ENCODE results near the gene RIC3. TPM values are rescaled to one million over a fixed set of nuclear protein-coding genes. Genes with fewer than 3 reads are reported as not detected.
A peak's percentile ranks its signal among the peaks of the same experiment; 100 is the strongest.

Gene RIC3
- total RNA-seq, 1 donor from 2014 or later, result 12.9 TPM

- H3K27ac ChIP-seq, result no peak overlapping the region
- no peaks in the 10 kb centered on the region for H3K36me3 ChIP-seq
- H3K27me3 ChIP-seq, result no peaks in the 10 kb centered on the region
- no peak for ATAC-seq
- no peak for DNase-seq
- no peaks in the 10 kb centered on the region for H3K4me1 ChIP-seq
- no peak overlapping the region for H3K4me3 ChIP-seq
- TF ChIP-seq CTCF (IDR thresholded peaks at IDR 0.05), result no peak
- no peaks in the 10 kb centered on the region for H3K9me3 ChIP-seq
- intact Hi-C loops (cut with DNase I), result no loop called here
These were observed 17.6 kb upstream of the RIC3 start for GRCh38 chr11:8186429-8186828.

GRCh38 chr11:8183111-8183510, 14.3 kb upstream of the RIC3 start:
- no peaks in the 10 kb centered on the region for H3K27me3 ChIP-seq
- H3K36me3 ChIP-seq, result no peaks in the 10 kb centered on the region
- no peak for ATAC-seq
- no peaks in the 10 kb centered on the region for H3K4me1 ChIP-seq
- no peak overlapping the region for H3K4me3 ChIP-seq
- H3K27ac ChIP-seq, result no peak overlapping the region
- intact Hi-C loops (cut with DNase I), result no loop called here
- no peaks in the 10 kb centered on the region for H3K9me3 ChIP-seq
- DNase-seq, result no peak
- TF ChIP-seq CTCF (IDR thresholded peaks at IDR 0.05), result no peak

DNA sequence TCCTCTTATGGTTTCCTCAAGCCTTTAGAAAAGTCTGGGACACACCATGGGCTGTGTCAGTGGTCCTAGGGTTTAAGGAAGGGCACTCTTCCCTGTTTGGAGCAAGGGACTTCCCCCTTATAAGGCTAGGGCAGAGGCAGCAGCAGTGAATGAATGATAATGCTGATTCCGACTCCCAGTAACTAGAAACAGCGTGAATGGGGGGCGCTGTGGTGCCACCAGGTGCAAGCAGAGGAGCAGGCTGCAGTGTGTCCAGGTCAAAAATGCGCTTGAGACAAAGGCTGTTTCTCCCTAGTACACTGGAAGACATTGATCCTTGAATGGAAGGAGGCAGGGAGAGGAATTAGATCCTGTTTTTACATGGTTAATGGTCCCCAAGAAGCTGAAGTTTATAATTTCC, 11.6 kb upstream of the RIC3 start:
- TF ChIP-seq CTCF (IDR thresholded peaks at IDR 0.05), result no peak
- no peak for ATAC-seq
- DNase-seq, result no peak
- intact Hi-C loops (cut with DNase I), result no loop called here
- Histone ChIP-seq H3K27ac (no peak overlapping the region), H3K4me3 (no peak overlapping the region), H3K36me3 (no peaks in the 10 kb centered on the region), H3K9me3 (no peaks in the 10 kb centered on the region), H3K27me3 (no peaks in the 10 kb centered on the region), H3K4me1 (no peaks in the 10 kb centered on the region)

GRCh38 chr11:8178297-8178696, 9.5 kb upstream of the RIC3 start:
- DNase-seq, result no peak
- Histone ChIP-seq H3K27ac (no peak overlapping the region), H3K27me3 (no peaks in the 10 kb centered on the region), H3K9me3 (no peaks in the 10 kb centered on the region), H3K4me1 (no peaks in the 10 kb centered on the region), H3K4me3 (no peak overlapping the region), H3K36me3 (no peaks in the 10 kb centered on the region)
- intact Hi-C loops (cut with DNase I), result no loop called here
- ATAC-seq, result no peak
- TF ChIP-seq CTCF (IDR thresholded peaks at IDR 0.05), result no peak

DNA sequence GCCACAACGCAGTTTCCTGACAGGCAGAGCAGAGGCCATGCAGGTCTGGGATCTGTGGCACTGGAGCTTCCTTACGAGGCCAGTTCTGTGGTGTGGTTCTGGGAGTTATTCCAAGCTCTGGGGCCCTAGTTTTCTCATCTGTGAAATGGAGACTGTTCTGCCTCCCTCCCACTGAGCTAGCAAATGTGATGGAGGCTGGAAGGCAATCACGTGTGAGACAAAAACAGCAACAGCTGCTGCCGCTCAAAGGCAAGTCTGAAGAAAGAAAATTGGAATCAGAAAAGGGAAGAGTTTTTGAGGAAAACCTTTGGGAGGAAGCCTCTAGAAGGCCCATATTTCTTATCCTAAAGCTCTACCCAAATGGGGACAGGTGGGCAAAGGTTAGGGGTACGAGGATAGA, 8.3 kb upstream of the RIC3 start:
- intact Hi-C loops (cut with DNase I), result no loop called here
- ATAC-seq (no peak), DNase-seq (no peak)
- H3K9me3 ChIP-seq, result no peaks in the 10 kb centered on the region
- no peak for TF ChIP-seq CTCF (IDR thresholded peaks at IDR 0.05)
- no peaks in the 10 kb centered on the region for H3K4me1 ChIP-seq
- no peak overlapping the region for H3K4me3 ChIP-seq
- no peaks in the 10 kb centered on the region for H3K36me3 ChIP-seq
- no peaks in the 10 kb centered on the region for H3K27me3 ChIP-seq
- H3K27ac ChIP-seq, result no peak overlapping the region

DNA sequence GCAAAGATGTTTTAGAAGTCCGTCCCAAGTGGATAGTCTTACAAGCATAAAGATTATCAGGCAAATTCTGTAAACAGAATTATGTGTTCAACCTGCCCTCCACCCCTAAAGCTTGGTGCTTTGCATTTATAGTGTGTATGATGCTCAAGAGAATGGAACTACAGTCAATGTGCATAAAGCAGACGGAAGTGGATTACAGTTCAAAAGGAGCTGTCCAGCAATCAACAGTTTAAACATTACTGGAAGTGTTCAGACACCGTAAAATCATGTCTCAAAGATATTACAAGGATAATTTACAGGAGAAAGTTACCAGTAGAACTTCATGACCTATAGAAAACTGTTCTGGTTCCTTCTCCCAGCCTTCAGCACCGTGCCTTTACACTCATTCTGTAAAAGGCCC, 1.0 kb downstream of the RIC3 start:
- ATAC-seq (no peak), DNase-seq (no peak)
- Histone ChIP-seq H3K27me3 (peaks cover 15% of the 10 kb centered on the region), H3K27ac (no peak overlapping the region), H3K4me3 (peak overlapping the region; percentile 50), H3K4me1 (no peaks in the 10 kb centered on the region), H3K9me3 (no peaks in the 10 kb centered on the region), H3K36me3 (no peaks in the 10 kb centered on the region)
- TF ChIP-seq CTCF (IDR thresholded peaks at IDR 0.05), result no peak
- intact Hi-C loops (cut with DNase I), result no loop called here
